Measurements from ENCODE around the gene SLC66A2.

GRCh38 chr18:79870301-79871025, 81.0 kb downstream of the SLC66A2 start:
- TF ChIP-seq CTCF (IDR thresholded peaks at IDR 0.05) (no peak), EZH2 (IDR thresholded peaks at IDR 0.05) (no peak)
